GM10248 (cell line): Measurements from ENCODE around the gene FGF16.

ENCODE experiments used
- CTCF ChIA-PET: fragments of 300-600 bp; sonication (Branson Sonifier 250); formaldehyde crosslinking; extraction: SDS; loops from one replicate; lab custom pipeline; 2021; ENCODE audit warnings: antibody characterized with exemption; lab: Yijun Ruan, JAX
- POLR2A ChIA-PET: fragments of 350-650 bp; sonication (Branson Sonifier 250); formaldehyde crosslinking; extraction: SDS; loops from one replicate; lab custom pipeline; 2020; ENCODE audit warnings: antibody characterized with exemption; lab: Yijun Ruan, JAX
- DNase-seq: peaks from one replicate; pipeline ENCODE4 v3.0.0; 2012; ENCODE audit errors: extremely low spot score
- CTCF ChIP-seq: IDR thresholded peaks from 2 replicates; pipeline ENCODE4 v1.5.1; 2012; ENCODE audit warnings: mild to moderate bottlenecking, low read depth; ENCODE audit errors: extremely low read depth, missing control alignments, control extremely low read depth

Gene FGF16

GRCh38 chrX:77422891-77423648 is 24.1 kb upstream of the FGF16 start:
- ChIA-PET CTCF (no interaction called here), POLR2A (no interaction called here)
- no peak for DNase-seq
- no peak for TF ChIP-seq CTCF

DNA sequence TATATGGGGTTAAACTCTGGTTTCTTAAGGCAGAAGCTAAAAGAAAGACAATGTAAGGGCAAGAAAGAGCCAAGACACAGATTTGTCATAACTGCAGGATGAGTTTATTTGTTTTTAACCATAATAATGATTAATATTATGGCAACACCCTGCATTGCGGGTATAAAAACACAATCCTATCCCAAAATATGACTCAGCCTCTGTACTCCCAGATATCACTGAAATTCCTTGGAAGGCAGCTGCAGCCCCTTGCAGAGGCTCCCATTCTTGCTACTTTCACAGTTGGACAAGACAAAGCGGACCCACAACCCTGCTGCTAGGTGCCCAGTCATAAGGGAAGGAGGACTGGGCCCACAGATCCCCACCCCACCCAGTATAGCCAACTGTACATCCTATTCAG is 20.4 kb upstream of the FGF16 start:
- TF ChIP-seq CTCF: no peak
- ChIA-PET POLR2A (no interaction called here), CTCF (no interaction called here)
- DNase-seq: no peak

DNA sequence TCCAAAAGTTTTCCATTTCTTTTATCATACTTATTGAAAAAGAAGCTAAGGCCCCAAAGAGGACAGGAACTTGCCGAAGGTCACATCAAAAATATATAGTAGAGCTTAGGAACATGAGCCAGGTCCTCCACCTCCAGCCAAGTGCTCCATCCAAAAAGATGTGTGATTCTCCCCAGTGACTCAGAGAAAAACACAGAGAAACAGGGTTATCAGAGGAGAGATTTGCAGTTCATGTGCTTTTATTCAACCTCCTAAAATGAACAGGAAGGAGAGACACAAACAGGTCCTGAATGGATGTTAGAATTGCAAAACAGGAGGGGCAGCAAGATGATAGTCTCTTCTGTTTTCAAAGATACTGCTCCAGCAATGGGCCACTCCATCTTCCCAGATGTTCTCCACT is 19.6 kb upstream of the FGF16 start:
- POLR2A ChIA-PET: no interaction called here
- TF ChIP-seq CTCF: no peak
- CTCF ChIA-PET: no interaction called here
- DNase-seq: no peak

- DNase-seq: no peak
- ChIA-PET CTCF (no interaction called here), POLR2A (no interaction called here)
- no peak for TF ChIP-seq CTCF
Observed at GRCh38 chrX:77428551-77428950, 18.6 kb upstream of the FGF16 start.

GRCh38 chrX:77431227-77431626 is 16.0 kb upstream of the FGF16 start:
- TF ChIP-seq CTCF: no peak
- CTCF ChIA-PET: no interaction called here
- POLR2A ChIA-PET: interaction anchor here (0.6 kb wide), 1 partner anchor 26 kb away, joined by 3 read pairs; no protein-coding TSS in a partner anchor
- no peak for DNase-seq

- POLR2A ChIA-PET: no interaction called here
- no peak for TF ChIP-seq CTCF
- no peak for DNase-seq
- CTCF ChIA-PET: interaction anchor here (1.1 kb wide), 1 partner anchor 14 kb away, joined by 3 read pairs; the partner anchor contains the start of gene FGF16
Observed at GRCh38 chrX:77433001-77433400, 14.2 kb upstream of the FGF16 start.
